ENCODE measurements around the gene ZDHHC14. TPM values are rescaled to one million over a fixed set of nuclear protein-coding genes. Genes with fewer than 3 reads are reported as not detected.
A peak's percentile ranks its signal among the peaks of the same experiment; 100 is the strongest.
"Not testable (repeated sequence)": the region's sequence is repeated elsewhere in the genome, so short reads cannot be mapped to it uniquely, and the experiment has no call there.

Gene ZDHHC14
- total RNA-seq: 12.7 TPM
- long read RNA-seq, full-length matches to known transcripts: 10 of 15 reads
- long read RNA-seq, partial matches to known transcripts: 2 of 15 reads
- long read RNA-seq, other reads (novel, unspliced or antisense): 3 of 15 reads

GRCh38 chr6:157380779-157381561 is at the start of gene ZDHHC14:
ZDHHC14 (plus strand) TSS chr6:157381190.
- intact Hi-C loops (cut with DNase I): loop anchor here (2.0 to 10.0 kb wide), 5 partner anchors 51 to 286 kb away; partner anchors contain the start of gene TMEM242
- ATAC-seq (peak; percentile 94), DNase-seq (ENCODE audit: missing footprints) (peak; percentile 96)

GRCh38 chr6:157332813-157333212 is 48.2 kb upstream of the ZDHHC14 start:
- DNase-seq (ENCODE audit: missing footprints) (no peak), ATAC-seq (no peak)
- intact Hi-C loops (cut with DNase I): no loop called here

GRCh38 chr6:157333537-157333936 is 47.5 kb upstream of the ZDHHC14 start:
- intact Hi-C loops (cut with DNase I): no loop called here
- no peak for ATAC-seq
- DNase-seq (ENCODE audit: missing footprints): no peak

GRCh38 chr6:157333956-157334355 is 47.0 kb upstream of the ZDHHC14 start:
- intact Hi-C loops (cut with DNase I): no loop called here
- no peak for DNase-seq (ENCODE audit: missing footprints)
- no peak for ATAC-seq

- intact Hi-C loops (cut with DNase I): no loop called here
- DNase-seq (ENCODE audit: missing footprints) (no peak), ATAC-seq (peak; percentile 37)
Observed at GRCh38 chr6:157335829-157336228, 45.2 kb upstream of the ZDHHC14 start.

GRCh38 chr6:157337276-157337675 is 43.7 kb upstream of the ZDHHC14 start:
- intact Hi-C loops (cut with DNase I); DNase-seq (ENCODE audit: missing footprints): not testable (repeated sequence)

GRCh38 chr6:157337751-157338150 is 43.2 kb upstream of the ZDHHC14 start:
- intact Hi-C loops (cut with DNase I): no loop called here
- ATAC-seq: no peak

More at GRCh38 chr6:157337276-157337675, 43.7 kb upstream of the ZDHHC14 start:
- not testable (repeated sequence) for ATAC-seq

GRCh38 chr6:157339432-157339831 is 41.6 kb upstream of the ZDHHC14 start:
- no peak for DNase-seq (ENCODE audit: missing footprints)
- intact Hi-C loops (cut with DNase I): no loop called here
- ATAC-seq: no peak

More at GRCh38 chr6:157337751-157338150, 43.2 kb upstream of the ZDHHC14 start:
- no peak for DNase-seq (ENCODE audit: missing footprints)

- ATAC-seq (no peak), DNase-seq (ENCODE audit: missing footprints) (no peak)
- intact Hi-C loops (cut with DNase I): no loop called here
Observed at GRCh38 chr6:157343732-157344131, 37.3 kb upstream of the ZDHHC14 start.

- DNase-seq (ENCODE audit: missing footprints) (no peak), ATAC-seq (no peak)
- intact Hi-C loops (cut with DNase I): no loop called here
Observed at GRCh38 chr6:157346373-157346772, 34.6 kb upstream of the ZDHHC14 start.

GRCh38 chr6:157358287-157358686 is 22.7 kb upstream of the ZDHHC14 start:
- DNase-seq (ENCODE audit: missing footprints): no peak
- intact Hi-C loops (cut with DNase I): no loop called here
- ATAC-seq: no peak

- no peak for DNase-seq (ENCODE audit: missing footprints)
- intact Hi-C loops (cut with DNase I): no loop called here
Observed at GRCh38 chr6:157361886-157362285, 19.1 kb upstream of the ZDHHC14 start.

GRCh38 chr6:157364705-157365104 is 16.3 kb upstream of the ZDHHC14 start:
- DNase-seq (ENCODE audit: missing footprints) (no peak), ATAC-seq (no peak)

More at GRCh38 chr6:157361886-157362285, 19.1 kb upstream of the ZDHHC14 start:
- ATAC-seq: no peak

GRCh38 chr6:157366648-157367047 is 14.3 kb upstream of the ZDHHC14 start:
- ATAC-seq (no peak), DNase-seq (ENCODE audit: missing footprints) (no peak)
- intact Hi-C loops (cut with DNase I): no loop called here

More at GRCh38 chr6:157364705-157365104, 16.3 kb upstream of the ZDHHC14 start:
- intact Hi-C loops (cut with DNase I): no loop called here

GRCh38 chr6:157368359-157369049 is 12.5 kb upstream of the ZDHHC14 start:
- intact Hi-C loops (cut with DNase I): no loop called here

GRCh38 chr6:157370755-157371154 is 10.2 kb upstream of the ZDHHC14 start:
- DNase-seq (ENCODE audit: missing footprints) (no peak), ATAC-seq (no peak)
- intact Hi-C loops (cut with DNase I): no loop called here

More at GRCh38 chr6:157368359-157369049, 12.5 kb upstream of the ZDHHC14 start:
- no peak for DNase-seq (ENCODE audit: missing footprints)
- ATAC-seq: no peak

GRCh38 chr6:157372501-157373280 is 8.3 kb upstream of the ZDHHC14 start:
- no peak for ATAC-seq
- intact Hi-C loops (cut with DNase I): no loop called here

GRCh38 chr6:157374889-157375443 is 6.0 kb upstream of the ZDHHC14 start:
- DNase-seq (ENCODE audit: missing footprints) (no peak), ATAC-seq (no peak)
- intact Hi-C loops (cut with DNase I): no loop called here

More at GRCh38 chr6:157372501-157373280, 8.3 kb upstream of the ZDHHC14 start:
- DNase-seq (ENCODE audit: missing footprints): no peak

- no peak for ATAC-seq
- intact Hi-C loops (cut with DNase I): no loop called here
- no peak for DNase-seq (ENCODE audit: missing footprints)
Observed at GRCh38 chr6:157376241-157376640, 4.7 kb upstream of the ZDHHC14 start.

All from Right ventricle myocardium inferior (tissue), 1 donor.